Measurements from ENCODE around the gene SH3BP4. TPM values are rescaled to one million over a fixed set of nuclear protein-coding genes. Genes with fewer than 3 reads are reported as not detected.

Gene SH3BP4
- total and polyA plus RNA-seq, 2 of the 13 experiments (the other 11 are each of a cell fraction or from before 2014, with no cell fraction given) = 34.6 to 99.1 TPM

- TF ChIP-seq BRF2 (CRISPR knock-in tag; IDR thresholded peaks at IDR 0.05) = no peak
- no peak for TF ChIP-seq ZNF891 (CRISPR knock-in tag; IDR thresholded peaks at IDR 0.05)
- TF ChIP-seq ZNF17 (CRISPR knock-in tag; IDR thresholded peaks at IDR 0.05) = no peak
- TF ChIP-seq MED1 (CRISPR knock-in tag; IDR thresholded peaks at IDR 0.05) = no peak
- no peak for TF ChIP-seq HIC2 (CRISPR knock-in tag; IDR thresholded peaks at IDR 0.05; ENCODE audit: low read depth)
- no peak for TF ChIP-seq ZBTB14 (CRISPR knock-in tag; IDR thresholded peaks at IDR 0.05)
- TF ChIP-seq THAP9 (CRISPR knock-in tag; IDR thresholded peaks at IDR 0.05; ENCODE audit: borderline replicate concordance) = no peak
- 0 out of 2 replicates have a peak, but pooled peaks have one; percentile 33 for TF ChIP-seq DR1 (CRISPR knock-in tag; IDR thresholded peaks at IDR 0.05)
- no peak for TF ChIP-seq KDM1A (CRISPR knock-in tag; IDR thresholded peaks at IDR 0.05)
- TF ChIP-seq ZNF407 (CRISPR knock-in tag; IDR thresholded peaks at IDR 0.05; ENCODE audit: not compliant biosample characterization) = no peak
- TF ChIP-seq SMAD1 (CRISPR knock-in tag; IDR thresholded peaks at IDR 0.05; ENCODE audit: borderline replicate concordance, low read depth) = no peak
- TF ChIP-seq DRAP1 (CRISPR knock-in tag; IDR thresholded peaks at IDR 0.05) = peak; percentile 38; the same call in 1 of the 2 replicates
- no peak for TF ChIP-seq ZNF225 (CRISPR knock-in tag; IDR thresholded peaks at IDR 0.05)
These were observed 104.2 kb downstream of the SH3BP4 start (continued) for GRCh38 chr2:235055891-235056516.

Data from HepG2 (cell line).